ENCODE data around the gene PANK1. TPM values are rescaled to one million over a fixed set of nuclear protein-coding genes. Genes with fewer than 3 reads are reported as not detected.

Gene PANK1
- total RNA-seq, 1 donor from 2014 or later: 38.0 TPM

DNA sequence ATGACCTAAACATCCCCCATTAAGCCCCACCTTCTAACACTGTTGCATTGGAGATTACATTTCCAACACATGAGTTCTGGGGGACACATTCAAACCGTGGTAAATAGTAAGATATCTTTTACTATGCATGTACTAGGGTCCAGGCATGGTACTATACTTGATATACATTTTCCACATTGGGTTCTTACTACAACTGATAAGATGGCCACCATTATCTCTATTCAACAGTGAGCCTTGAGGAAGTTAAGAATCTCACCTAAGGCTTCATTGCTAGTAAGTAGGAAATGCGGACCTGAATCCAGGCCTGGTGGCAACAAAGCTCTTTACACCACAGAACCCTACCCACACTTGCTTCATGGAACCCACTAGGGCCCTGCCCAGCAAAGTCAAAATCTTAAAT lies 5.7 kb downstream of the PANK1 start:
- Histone ChIP-seq H3K27ac (no peak overlapping the region), H3K9me3 (ENCODE audit: low read depth) (no peaks in the 10 kb centered on the region), H3K79me2 (ENCODE audit: low read depth) (peaks cover 95% of the 10 kb centered on the region), H3K4me3 (no peak overlapping the region), H3K4me1 (peaks cover 14% of the 10 kb centered on the region), H3F3A (ENCODE audit: low read depth) (peaks cover 4% of the 10 kb centered on the region), H3K27me3 (no peaks in the 10 kb centered on the region), H3K9ac (no peak overlapping the region), H4K20me1 (ENCODE audit: low read depth) (peaks cover 12% of the 10 kb centered on the region), H3K36me3 (peaks cover 2% of the 10 kb centered on the region), H2AFZ (replicated peaks) (no peak overlapping the region), H3K4me2 (no peak overlapping the region)
- Mint-ChIP-seq H3K27me3 (ENCODE audit: insufficient read depth, low read depth) (no peaks in the 10 kb centered on the region), H3K4me3 (no peak overlapping the region), H3K36me3 (peaks cover 26% of the 10 kb centered on the region), H3K27ac (no peak overlapping the region), H3K9me3 (no peaks in the 10 kb centered on the region), H3K4me1 (peaks cover 16% of the 10 kb centered on the region)
- DNase-seq (ENCODE audit: low spot score): no peak
- TF ChIP-seq EZH2 (IDR thresholded peaks at IDR 0.05) (no peak), CTCF (IDR thresholded peaks at IDR 0.05) (no peak), EZH2phosphoT487 (IDR thresholded peaks at IDR 0.05) (no peak)

DNA sequence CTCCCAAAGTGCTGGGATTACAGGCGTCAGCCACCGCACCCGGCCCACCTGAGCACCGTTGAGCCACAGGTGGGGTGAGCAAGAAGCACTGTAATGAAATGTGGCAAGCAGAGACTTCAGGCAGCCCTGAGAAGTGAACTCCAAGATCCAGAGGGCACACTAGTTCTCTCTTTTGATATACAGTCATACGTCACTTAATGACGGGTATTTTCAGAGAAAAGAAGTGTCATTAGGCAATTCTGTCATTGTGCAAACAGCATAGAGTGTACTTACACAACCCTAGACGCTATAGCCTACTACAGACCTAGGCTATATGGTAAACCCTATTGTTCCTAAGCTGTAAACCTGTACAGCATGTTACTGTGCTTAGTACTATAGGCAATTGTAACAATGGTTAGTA lies 7.9 kb downstream of the PANK1 start:
- no peak for DNase-seq (ENCODE audit: low spot score)
- no peak overlapping the region for H3K4me3 ChIP-seq
- H3K27ac ChIP-seq: no peak overlapping the region
- peaks cover 2% of the 10 kb centered on the region for H3K36me3 ChIP-seq
- H3F3A ChIP-seq (ENCODE audit: low read depth): no peaks in the 10 kb centered on the region
- no peaks in the 10 kb centered on the region for H3K9me3 ChIP-seq (ENCODE audit: low read depth)
- TF ChIP-seq CTCF (IDR thresholded peaks at IDR 0.05) (no peak), EZH2 (IDR thresholded peaks at IDR 0.05) (no peak), EZH2phosphoT487 (IDR thresholded peaks at IDR 0.05) (no peak)
- no peaks in the 10 kb centered on the region for H3K9me3 Mint-ChIP-seq
- peaks cover 100% of the 10 kb centered on the region for H3K79me2 ChIP-seq (ENCODE audit: low read depth)
- peaks cover 32% of the 10 kb centered on the region for H3K36me3 Mint-ChIP-seq
- H3K27me3 ChIP-seq: no peaks in the 10 kb centered on the region
- peaks cover 7% of the 10 kb centered on the region for H3K4me1 Mint-ChIP-seq
- H4K20me1 ChIP-seq (ENCODE audit: low read depth): peaks cover 25% of the 10 kb centered on the region
- H3K4me1 ChIP-seq: peaks cover 4% of the 10 kb centered on the region
- no peak overlapping the region for H3K4me3 Mint-ChIP-seq
- H3K9ac ChIP-seq: no peak overlapping the region
- no peaks in the 10 kb centered on the region for H3K27me3 Mint-ChIP-seq (ENCODE audit: insufficient read depth, low read depth)
- no peak overlapping the region for H2AFZ ChIP-seq (replicated peaks)
- no peak overlapping the region for H3K4me2 ChIP-seq
- no peak overlapping the region for H3K27ac Mint-ChIP-seq

- H3K79me2 ChIP-seq (ENCODE audit: low read depth): peaks cover 100% of the 10 kb centered on the region
- H2AFZ ChIP-seq (replicated peaks): no peak overlapping the region
- Mint-ChIP-seq H3K4me1 (no peaks in the 10 kb centered on the region), H3K27ac (no peak overlapping the region), H3K4me3 (no peak overlapping the region), H3K27me3 (ENCODE audit: insufficient read depth, low read depth) (no peaks in the 10 kb centered on the region), H3K9me3 (no peaks in the 10 kb centered on the region), H3K36me3 (peaks cover 30% of the 10 kb centered on the region)
- H3K4me1 ChIP-seq: no peaks in the 10 kb centered on the region
- peaks cover 23% of the 10 kb centered on the region for H4K20me1 ChIP-seq (ENCODE audit: low read depth)
- TF ChIP-seq CTCF (IDR thresholded peaks at IDR 0.05) (no peak), EZH2 (IDR thresholded peaks at IDR 0.05) (no peak), EZH2phosphoT487 (IDR thresholded peaks at IDR 0.05) (no peak)
- no peaks in the 10 kb centered on the region for H3F3A ChIP-seq (ENCODE audit: low read depth)
- no peak overlapping the region for H3K4me2 ChIP-seq
- H3K4me3 ChIP-seq: no peak overlapping the region
- H3K9me3 ChIP-seq (ENCODE audit: low read depth): no peaks in the 10 kb centered on the region
- H3K9ac ChIP-seq: no peak overlapping the region
- H3K27me3 ChIP-seq: no peaks in the 10 kb centered on the region
- no peak for DNase-seq (ENCODE audit: low spot score)
- no peak overlapping the region for H3K27ac ChIP-seq
- peaks cover 2% of the 10 kb centered on the region for H3K36me3 ChIP-seq
These were observed 10.4 kb downstream of the PANK1 start for GRCh38 chr10:89634637-89635036.
